DMS 273 treated with DMSO at 0.1 percent for 48 hours (cell line): ENCODE data around the gene PDAP1.
"Not testable (repeated sequence)": the region's sequence is repeated elsewhere in the genome, so short reads cannot be mapped to it uniquely, and the experiment has no call there.

Experiments used
- DNase-seq: peaks from one replicate; lab custom pipeline; 2025; lab: John Stamatoyannopoulos, UW

Gene PDAP1

DNA sequence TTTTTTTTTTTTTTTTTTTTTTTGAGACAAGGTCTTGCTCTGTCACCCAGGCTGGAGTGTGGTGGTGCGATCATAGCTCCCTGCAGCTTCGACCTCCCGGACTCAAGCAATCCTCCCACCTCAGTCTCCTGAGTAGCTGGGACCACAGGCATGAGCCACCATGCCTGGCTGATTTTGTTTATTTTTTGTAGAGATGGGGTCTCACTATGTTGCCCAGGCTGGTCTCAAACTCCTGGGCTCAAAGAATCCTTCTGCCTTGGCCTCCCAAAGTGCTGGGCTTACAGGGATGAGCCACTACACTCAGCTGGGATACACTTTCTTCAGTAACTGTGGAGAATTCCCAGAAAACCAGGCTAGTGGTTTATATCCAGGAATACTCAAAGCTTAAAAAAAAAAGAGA lies 57.8 kb downstream of the PDAP1 start:
- not testable (repeated sequence) for DNase-seq
